CD14-positive monocyte (primary cell): ENCODE results near the gene CPB1. TPM values are rescaled to one million over a fixed set of nuclear protein-coding genes. Genes with fewer than 3 reads are reported as not detected.
"Not testable (repeated sequence)": the region's sequence is repeated elsewhere in the genome, so short reads cannot be mapped to it uniquely, and the experiment has no call there.

Source experiments
- DNase-seq, 3 donors: peaks; one replicate each; pipeline ENCODE4 v3.0.0-alpha.2; 2011 to 2022
- H2AFZ ChIP-seq: 2 replicates; pipeline ENCODE4 v1.6.0; 2012; ENCODE audit warnings: mild to moderate bottlenecking, low read depth, low read length, inconsistent platforms; ENCODE audit not compliant: insufficient read depth, poor library complexity, severe bottlenecking
- H3K27ac ChIP-seq, 2 donors: 1 replicate in 1 of 2; 2 replicates in 1 of 2; pipeline ENCODE4 v1.5.1; 2012 to 2013; ENCODE audit warnings: low read length in 2 of 2, control low read depth in 1 of 2, inconsistent platforms in 1 of 2, low read depth in 1 of 2, mild to moderate bottlenecking in 1 of 2
- H3K27me3 ChIP-seq, 2 donors: one replicate each; pipeline versions ENCODE4 v1.6.0 to v1.6.1; 2011 to 2013; ENCODE audit warnings: low read length in 2 of 2; ENCODE audit not compliant: control insufficient read depth in 2 of 2, insufficient read depth in 2 of 2
- H3K36me3 ChIP-seq, 2 donors: replicated peaks in 1 of 2; 1 replicate in 1 of 2; 2 replicates in 1 of 2; pipeline versions ENCODE4 v1.5.1 to v1.6.1; 2012 to 2013; ENCODE audit warnings: low read length in 2 of 2, control low read depth in 1 of 2, inconsistent platforms in 1 of 2, mild to moderate bottlenecking in 1 of 2; ENCODE audit not compliant: insufficient read depth in 2 of 2, control insufficient read depth in 1 of 2
- H3K4me1 ChIP-seq, 2 donors: 1 replicate in 1 of 2; 2 replicates in 1 of 2; pipeline versions ENCODE4 v1.5.1 to v1.6.1; 2012 to 2013; ENCODE audit warnings: low read length in 2 of 2, control low read depth in 1 of 2, inconsistent platforms in 1 of 2, mild to moderate bottlenecking in 1 of 2, moderate library complexity in 1 of 2; ENCODE audit not compliant: insufficient read depth in 2 of 2, control insufficient read depth in 1 of 2
- H3K4me2 ChIP-seq: replicated peaks from 2 replicates; pipeline ENCODE3; 2012; ENCODE audit warnings: low read length, moderate library complexity, mild to moderate bottlenecking; ENCODE audit not compliant: poor library complexity, severe bottlenecking; ENCODE audit errors: extremely low read depth
- H3K4me3 ChIP-seq, 3 experiments: fragments of 200-600 bp in 1 of 3; sonication (generic) in 1 of 3; replicated peaks in 1 of 3; 1 replicate in 2 of 3; 2 replicates in 1 of 3; pipeline ENCODE4 v1.5.1; 2011 to 2013; ENCODE audit warnings: low read length in 3 of 3, mild to moderate bottlenecking in 3 of 3, control low read depth in 2 of 3, low read depth in 2 of 3, inconsistent platforms in 1 of 3, moderate library complexity in 1 of 3
- H3K79me2 ChIP-seq: 2 replicates; pipeline ENCODE4 v1.6.0; 2012; ENCODE audit warnings: mild to moderate bottlenecking, control low read depth, inconsistent platforms, low read length, moderate library complexity; ENCODE audit not compliant: insufficient read depth
- H3K9ac ChIP-seq: 2 replicates; pipeline ENCODE4 v1.6.0; 2017; ENCODE audit warnings: low read length, mild to moderate bottlenecking; ENCODE audit not compliant: insufficient read depth, poor library complexity, severe bottlenecking
- H3K9me3 ChIP-seq, 2 donors: replicated peaks in 1 of 2; 1 replicate in 1 of 2; 2 replicates in 1 of 2; pipeline versions ENCODE4 v1.5.1 to v1.6.1; 2012 to 2013; ENCODE audit warnings: low read length in 2 of 2, control low read depth in 1 of 2; ENCODE audit not compliant: control insufficient read depth in 1 of 2, insufficient read depth in 1 of 2
- H4K20me1 ChIP-seq: 2 replicates; pipeline ENCODE4 v1.6.0; 2012; ENCODE audit warnings: mild to moderate bottlenecking, low read length, control low read depth, moderate library complexity; ENCODE audit not compliant: insufficient read depth
- H3K27ac Mint-ChIP-seq, 7 donors: one replicate each; pipeline ENCODE4 v1.8.0; 2020; ENCODE audit warnings: mild to moderate bottlenecking in 7 of 7, mixed read lengths in 7 of 7, moderate library complexity in 6 of 7, inconsistent platforms in 2 of 7
- H3K27me3 Mint-ChIP-seq, 3 donors: one replicate each; pipeline ENCODE4 v1.8.0; 2021 to 2022; ENCODE audit warnings: low read depth in 3 of 3, mild to moderate bottlenecking in 3 of 3, mixed read lengths in 3 of 3, moderate library complexity in 3 of 3, inconsistent platforms in 1 of 3
- H3K36me3 Mint-ChIP-seq, 2 donors: one replicate each; pipeline ENCODE4 v1.8.0; 2020; ENCODE audit warnings: mixed read lengths in 2 of 2, inconsistent platforms in 1 of 2, mild to moderate bottlenecking in 1 of 2
- H3K4me1 Mint-ChIP-seq: one replicate; pipeline ENCODE4 v1.8.0; 2020; ENCODE audit warnings: mild to moderate bottlenecking, mixed read lengths
- H3K4me3 Mint-ChIP-seq, 2 donors: one replicate each; pipeline ENCODE4 v1.8.0; 2020; ENCODE audit warnings: mild to moderate bottlenecking in 2 of 2, mixed read lengths in 2 of 2, moderate library complexity in 1 of 2
- H3K9me3 Mint-ChIP-seq, 7 donors: one replicate each; pipeline ENCODE4 v1.8.0; 2020 to 2022; ENCODE audit warnings: mixed read lengths in 7 of 7, mild to moderate bottlenecking in 6 of 7, moderate library complexity in 6 of 7, inconsistent platforms in 2 of 7
- WGBS: methylation state at CpG from one replicate; pipeline ENCODE4 v1.1.5; 2013; ENCODE audit warnings: missing lambda C conversion rate; ENCODE audit not compliant: insufficient coverage; 5-methylcytosine and 5-hydroxymethylcytosine counted together
- intact Hi-C, 2 donors: fragments of 100-400 bp; cut with micrococcal nuclease; formaldehyde crosslinking; loops; one replicate each; pipeline versions ENCODE4 v1.15.0 to v1.15.1; 2023
- polyA minus RNA-seq: library from RNA; depleted of rRNA, polyadenylated mRNA; stranded (reverse); fragments of >200 nt; gene quantifications from 2 replicates; pipeline ENCODE4 v1.2.3, GENCODE V29; 2012
- polyA plus RNA-seq, 3 donors: library from polyadenylated mRNA; depleted of rRNA in 1 of 3; unstranded in 2 of 3; stranded (reverse) in 1 of 3; fragments of 300-500 nt in 2 of 3; fragments of >200 nt in 1 of 3; fragmentation: Illumina TruSeq in 2 of 3; gene quantifications; 1 replicate in 2 of 3; 2 replicates in 1 of 3; pipeline ENCODE4 v1.2.3, GENCODE V29; 2012 to 2021
- total RNA-seq, 12 experiments: library from RNA in 1 of 12; stranded (reverse) in 1 of 12; fragments of 120-200 nt in 1 of 12; gene quantifications; one replicate each; pipeline ENCODE4 v1.2.4 and lab custom pipeline; 2013 to 2026; ENCODE audit warnings: mixed read lengths in 6 of 12, inconsistent platforms in 1 of 12
- TF ChIP-seq, protein P1 (sequence below): fragments of 200-600 bp; IDR thresholded peaks from one replicate; pipeline ENCODE4 v1.8.0; 2022; ENCODE audit warnings: antibody characterized with exemption, mild to moderate bottlenecking

CPB1 gene
- total RNA-seq (2013) = 0.19 TPM
- polyA plus RNA-seq = not detected
- polyA minus RNA-seq = not detected in 2 replicates
- 0 to 1.7 (median 0) reads per million in 11 experiments for total RNA-seq (lab: John Stamatoyannopoulos, UW)

DNA sequence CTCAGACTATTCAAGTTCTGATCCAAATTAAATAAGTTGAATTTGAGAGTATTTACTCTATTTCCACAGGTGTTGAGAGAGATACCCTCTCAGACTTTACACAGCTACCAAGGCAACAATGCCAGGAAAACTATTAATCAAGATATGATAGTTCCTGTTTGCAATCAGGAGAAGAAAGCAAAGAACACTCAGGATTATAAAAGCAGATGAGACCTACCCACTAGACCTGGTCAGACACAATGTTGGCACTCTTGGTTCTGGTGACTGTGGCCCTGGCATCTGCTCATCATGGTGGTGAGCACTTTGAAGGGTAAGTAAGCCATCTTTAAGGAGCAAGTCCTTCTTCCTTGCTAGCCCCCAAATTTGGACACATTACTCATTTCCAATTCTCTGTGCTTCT, at the start of gene CPB1:
Gene CPB1 (plus strand): TSS at position 227 of the 400 bp plus-strand sequence. CDS start 13 bp downstream, at position 240.
- no peaks in the 10 kb centered on the region for H3K27me3 ChIP-seq
- Mint-ChIP-seq H3K9me3 (no peaks in the 10 kb centered on the region), H3K4me1 (peaks cover 16% of the 10 kb centered on the region), H3K27me3 (no peaks in the 10 kb centered on the region), H3K27ac (no peak within 1 kb of the TSS), H3K36me3 (no peaks in the 10 kb centered on the region), H3K4me3 (no peak within 1 kb of the TSS)
- H2AFZ ChIP-seq = no peak within 1 kb of the TSS
- no peaks in the 10 kb centered on the region for H4K20me1 ChIP-seq
- H3K4me1 ChIP-seq = peaks cover 5 to 12% of the 10 kb centered on the region in 2 donors
- H3K36me3 ChIP-seq = no peaks in the 10 kb centered on the region
- no peaks in the 10 kb centered on the region for H3K79me2 ChIP-seq
- no peak within 1 kb of the TSS for H3K4me3 ChIP-seq
- TF ChIP-seq, protein P1, sequence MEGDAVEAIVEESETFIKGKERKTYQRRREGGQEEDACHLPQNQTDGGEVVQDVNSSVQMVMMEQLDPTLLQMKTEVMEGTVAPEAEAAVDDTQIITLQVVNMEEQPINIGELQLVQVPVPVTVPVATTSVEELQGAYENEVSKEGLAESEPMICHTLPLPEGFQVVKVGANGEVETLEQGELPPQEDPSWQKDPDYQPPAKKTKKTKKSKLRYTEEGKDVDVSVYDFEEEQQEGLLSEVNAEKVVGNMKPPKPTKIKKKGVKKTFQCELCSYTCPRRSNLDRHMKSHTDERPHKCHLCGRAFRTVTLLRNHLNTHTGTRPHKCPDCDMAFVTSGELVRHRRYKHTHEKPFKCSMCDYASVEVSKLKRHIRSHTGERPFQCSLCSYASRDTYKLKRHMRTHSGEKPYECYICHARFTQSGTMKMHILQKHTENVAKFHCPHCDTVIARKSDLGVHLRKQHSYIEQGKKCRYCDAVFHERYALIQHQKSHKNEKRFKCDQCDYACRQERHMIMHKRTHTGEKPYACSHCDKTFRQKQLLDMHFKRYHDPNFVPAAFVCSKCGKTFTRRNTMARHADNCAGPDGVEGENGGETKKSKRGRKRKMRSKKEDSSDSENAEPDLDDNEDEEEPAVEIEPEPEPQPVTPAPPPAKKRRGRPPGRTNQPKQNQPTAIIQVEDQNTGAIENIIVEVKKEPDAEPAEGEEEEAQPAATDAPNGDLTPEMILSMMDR = no peak
- H3K27ac ChIP-seq = no peak within 1 kb of the TSS
- intact Hi-C loops = no loop called here
- no peaks in the 10 kb centered on the region for H3K9me3 ChIP-seq
- H3K4me2 ChIP-seq = no peak within 1 kb of the TSS
- no peak for DNase-seq
- no peak within 1 kb of the TSS for H3K9ac ChIP-seq

DNA sequence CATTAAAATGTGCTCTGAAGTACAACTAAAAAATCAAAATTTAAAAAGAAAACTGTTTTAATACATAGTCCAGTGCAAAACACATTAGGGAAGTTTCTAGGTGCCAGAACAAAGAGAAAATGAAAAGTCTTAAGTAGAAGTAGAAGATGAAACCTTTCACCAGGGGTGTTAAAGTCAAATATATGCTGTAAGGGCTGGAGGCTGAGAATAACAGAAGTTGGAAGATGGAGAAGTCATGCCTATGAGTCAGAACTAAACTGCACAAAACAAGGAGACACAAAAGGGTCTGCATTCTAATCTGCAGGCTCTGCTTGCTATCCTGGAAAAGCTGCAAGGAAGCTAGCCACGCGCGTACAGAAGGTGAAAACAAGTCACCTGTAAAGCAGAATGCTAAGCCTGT, 48.7 kb upstream of the CPB1 start:
- peaks cover 0 to 3% (median 3%) of the 10 kb centered on the region in 3 donors for H3K27me3 Mint-ChIP-seq
- no peaks in the 10 kb centered on the region for H4K20me1 ChIP-seq
- intact Hi-C loops = no loop called here
- H3K79me2 ChIP-seq = no peaks in the 10 kb centered on the region
- peaks cover 18% of the 10 kb centered on the region for H3K4me1 Mint-ChIP-seq
- no peaks in the 10 kb centered on the region for H3K9me3 ChIP-seq
- no peak overlapping the region for H3K27ac ChIP-seq
- no peak overlapping the region for H3K4me3 Mint-ChIP-seq
- no peak overlapping the region for H3K9ac ChIP-seq
- no peak overlapping the region for H3K4me3 ChIP-seq
- H3K4me2 ChIP-seq = no peak overlapping the region
- peaks cover 4 to 7% of the 10 kb centered on the region in 2 donors for H3K4me1 ChIP-seq
- peak; percentile 21 to 38 (median 31) for DNase-seq
- WGBS = 100% methylated on average over 3 of the region's 3 CpGs
- H3K27me3 ChIP-seq = no peaks in the 10 kb centered on the region
- no peak overlapping the region for H2AFZ ChIP-seq
- H3K9me3 Mint-ChIP-seq = peaks cover 0 to 4% (median 2%) of the 10 kb centered on the region in 7 donors
- no peaks in the 10 kb centered on the region for H3K36me3 Mint-ChIP-seq
- TF ChIP-seq, protein P1 = no peak
- peak overlapping the region in 2 of 7 donors; percentile 5 to 75 for H3K27ac Mint-ChIP-seq
- H3K36me3 ChIP-seq = no peaks in the 10 kb centered on the region

DNA sequence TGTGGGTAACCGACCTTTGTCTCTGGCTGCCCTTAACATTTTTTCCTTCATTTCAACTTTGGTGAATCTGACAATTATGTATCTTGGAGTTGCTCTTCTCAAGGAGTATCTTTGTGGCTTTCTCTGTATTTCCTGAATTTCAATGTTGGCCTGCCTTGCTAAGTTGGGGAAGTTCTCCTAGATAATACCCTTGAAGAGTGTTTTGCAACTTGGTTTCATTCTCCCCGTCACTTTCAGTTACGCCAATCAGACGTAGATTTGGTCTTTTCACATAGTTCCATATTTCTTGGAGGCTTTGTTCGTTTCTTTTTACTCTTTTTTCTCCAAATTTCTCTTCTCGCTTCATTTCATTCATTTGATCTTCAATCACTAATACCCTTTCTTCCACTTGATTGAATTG, 42.6 kb upstream of the CPB1 start:
- H3K27me3 ChIP-seq, H3K36me3 Mint-ChIP-seq, H3K27me3 Mint-ChIP-seq, intact Hi-C loops, H3K9me3 Mint-ChIP-seq, H3K9me3 ChIP-seq, H3K79me2 ChIP-seq, H3K4me2 ChIP-seq, H4K20me1 ChIP-seq, H3K9ac ChIP-seq, H3K4me1 ChIP-seq, H3K36me3 ChIP-seq: not testable (repeated sequence)
- Histone ChIP-seq H2AFZ (peak overlapping the region; percentile 35), H3K27ac (peak overlapping the region in 1 of 2 donors; percentile 45), H3K4me3 (peak overlapping the region in 1 of 3 experiments; percentile 30)
- WGBS = no CpG with 5 or more reads among the region's 6 CpGs
- peaks cover 20% of the 10 kb centered on the region for H3K4me1 Mint-ChIP-seq
- peak overlapping the region; percentile 7 to 91 for H3K4me3 Mint-ChIP-seq
- peak overlapping the region; percentile 75 to 92 (median 88) for H3K27ac Mint-ChIP-seq
- peak; percentile 34 to 66 (median 55) for DNase-seq
